IPS-15b (cell line): ENCODE results near the gene CFAP299.
"Not testable (repeated sequence)": the region's sequence is repeated elsewhere in the genome, so short reads cannot be mapped to it uniquely, and the experiment has no call there.

Experiments
- H3K27me3 ChIP-seq: one replicate; pipeline ENCODE4 v1.6.1; 2013; ENCODE audit warnings: low read length; ENCODE audit not compliant: control insufficient read depth, insufficient read depth
- H3K36me3 ChIP-seq: one replicate; pipeline ENCODE4 v1.6.1; 2013; ENCODE audit warnings: low read length; ENCODE audit not compliant: control insufficient read depth, insufficient read depth
- H3K4me1 ChIP-seq: one replicate; pipeline ENCODE4 v1.6.1; 2013; ENCODE audit warnings: mild to moderate bottlenecking, low read length; ENCODE audit not compliant: control insufficient read depth, insufficient read depth
- H3K4me3 ChIP-seq: one replicate; pipeline ENCODE4 v1.5.1; 2013; ENCODE audit warnings: low read depth, low read length
- H3K9ac ChIP-seq: one replicate; pipeline ENCODE4 v1.6.1; 2013; ENCODE audit warnings: low read depth, mild to moderate bottlenecking, low read length
- H3K9me3 ChIP-seq: one replicate; pipeline ENCODE4 v1.6.1; 2013; ENCODE audit warnings: mild to moderate bottlenecking, low read length; ENCODE audit not compliant: control insufficient read depth, insufficient read depth

Gene CFAP299

DNA sequence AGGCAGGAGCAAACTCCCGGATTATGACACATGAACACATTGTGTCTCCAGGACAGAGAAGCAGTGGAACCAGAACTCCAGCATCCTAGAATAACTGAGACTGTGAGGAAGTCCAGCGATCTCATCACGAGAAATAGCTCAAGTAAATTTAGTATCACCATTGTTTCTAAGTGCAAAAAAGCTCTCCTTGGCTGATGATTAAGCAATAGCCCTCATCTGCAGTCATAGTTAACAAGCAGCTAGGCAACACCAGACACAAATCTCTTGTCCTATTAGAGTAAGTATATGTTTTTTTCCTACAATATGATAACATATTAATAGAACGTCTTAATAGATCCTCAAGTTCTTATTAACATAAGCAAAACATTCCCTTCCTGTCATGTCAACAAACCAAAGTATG lies 2.4 kb upstream of the CFAP299 start:
- Histone ChIP-seq H3K36me3 (no peaks in the 10 kb centered on the region), H3K27me3 (peaks cover 30% of the 10 kb centered on the region), H3K4me1 (no peaks in the 10 kb centered on the region), H3K4me3 (no peak overlapping the region), H3K9me3 (no peaks in the 10 kb centered on the region), H3K9ac (no peak overlapping the region)

DNA sequence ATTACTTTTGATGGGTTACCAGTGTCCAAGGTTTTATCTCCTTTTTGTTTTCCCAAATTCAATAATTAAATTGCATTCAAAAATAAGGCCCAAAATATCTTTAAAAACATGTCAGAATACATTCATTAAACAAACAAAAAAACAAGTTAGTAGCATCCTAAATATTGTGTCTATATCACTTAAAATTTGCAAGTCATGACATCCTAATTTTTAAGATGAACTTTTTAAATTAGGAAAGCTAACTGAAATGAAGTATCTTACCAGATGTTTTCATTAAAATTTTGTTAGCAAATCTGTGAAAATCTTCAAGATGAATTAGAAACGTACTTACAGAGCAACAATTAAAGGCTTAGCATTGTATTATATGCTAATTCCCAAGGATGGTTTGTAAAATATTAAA lies 962 bp upstream of the CFAP299 start:
- no peaks in the 10 kb centered on the region for H3K36me3 ChIP-seq
- peaks cover 30% of the 10 kb centered on the region for H3K27me3 ChIP-seq
- no peak overlapping the region for H3K9ac ChIP-seq

DNA sequence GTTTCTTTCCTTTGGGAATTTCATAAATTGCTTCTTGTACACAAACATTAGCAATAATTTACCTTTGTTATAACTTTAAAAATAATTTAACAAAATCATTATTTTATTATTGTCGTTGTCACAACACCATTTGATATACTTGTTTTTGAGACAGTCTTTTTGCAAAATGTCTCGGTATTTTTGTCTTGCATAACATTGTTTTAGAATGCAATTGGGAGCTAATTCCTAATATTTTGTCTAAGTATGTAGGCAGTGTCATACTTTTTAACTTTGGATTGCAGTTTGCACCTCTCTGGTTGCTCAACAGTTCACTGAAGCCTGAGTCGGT lies 340 bp upstream of the CFAP299 start:
- no peaks in the 10 kb centered on the region for H3K4me1 ChIP-seq
- H3K9ac ChIP-seq = no peak overlapping the region
- peak overlapping the region; percentile 90 for H3K4me3 ChIP-seq
- peaks cover 30% of the 10 kb centered on the region for H3K27me3 ChIP-seq
- H3K36me3 ChIP-seq = no peaks in the 10 kb centered on the region
- no peaks in the 10 kb centered on the region for H3K9me3 ChIP-seq

More for the DNA sequence above, 962 bp upstream of the CFAP299 start:
- H3K9me3 ChIP-seq = no peaks in the 10 kb centered on the region
- H3K4me1 ChIP-seq = no peaks in the 10 kb centered on the region
- no peak overlapping the region for H3K4me3 ChIP-seq

DNA sequence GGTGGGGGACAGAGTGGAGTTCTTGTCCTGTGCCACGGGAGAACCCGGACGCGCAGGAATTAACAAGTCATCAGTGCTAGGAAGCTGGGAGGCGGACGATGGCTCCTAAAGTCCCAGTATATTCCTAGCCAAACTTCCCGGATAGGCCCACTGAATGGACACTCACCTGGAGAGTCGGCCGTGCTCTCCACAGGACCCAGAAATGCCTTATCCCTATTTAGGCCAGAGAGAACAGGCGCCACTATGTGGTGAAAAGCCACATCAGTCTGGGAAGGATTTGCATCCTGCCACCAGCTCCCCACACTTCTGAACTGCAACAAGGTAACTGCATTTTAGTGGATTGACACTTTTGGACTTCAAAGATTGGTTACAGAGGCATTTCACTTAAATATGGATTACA lies 1.1 kb downstream of the CFAP299 start:
- Histone ChIP-seq H3K4me3 (no peak overlapping the region), H3K9me3 (no peaks in the 10 kb centered on the region), H3K27me3 (peaks cover 27% of the 10 kb centered on the region), H3K36me3 (no peaks in the 10 kb centered on the region), H3K4me1 (no peaks in the 10 kb centered on the region), H3K9ac (no peak overlapping the region)

DNA sequence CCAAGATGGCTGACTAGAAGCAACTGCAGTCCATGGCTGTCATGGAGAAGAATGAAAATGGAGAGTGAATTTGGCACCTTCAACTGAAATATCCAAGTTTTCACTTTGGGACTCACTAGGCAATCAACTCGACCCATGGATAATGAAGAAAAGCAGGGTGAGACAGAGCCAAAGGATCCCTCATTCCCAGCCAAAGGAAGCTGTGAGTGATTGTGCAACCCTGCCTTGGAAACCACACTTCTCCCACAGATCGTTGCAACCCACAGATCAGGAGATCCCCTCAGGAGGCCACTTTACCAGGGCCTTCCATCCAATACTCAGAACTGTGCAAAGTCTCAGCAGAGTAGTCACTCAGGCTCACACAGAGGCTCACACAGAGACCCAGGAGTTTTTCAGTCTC lies 4.5 kb downstream of the CFAP299 start:
- Histone ChIP-seq H3K4me1 (no peaks in the 10 kb centered on the region), H3K36me3 (no peaks in the 10 kb centered on the region), H3K4me3 (no peak overlapping the region), H3K9me3 (no peaks in the 10 kb centered on the region), H3K9ac (no peak overlapping the region), H3K27me3 (peaks cover 10% of the 10 kb centered on the region)

DNA sequence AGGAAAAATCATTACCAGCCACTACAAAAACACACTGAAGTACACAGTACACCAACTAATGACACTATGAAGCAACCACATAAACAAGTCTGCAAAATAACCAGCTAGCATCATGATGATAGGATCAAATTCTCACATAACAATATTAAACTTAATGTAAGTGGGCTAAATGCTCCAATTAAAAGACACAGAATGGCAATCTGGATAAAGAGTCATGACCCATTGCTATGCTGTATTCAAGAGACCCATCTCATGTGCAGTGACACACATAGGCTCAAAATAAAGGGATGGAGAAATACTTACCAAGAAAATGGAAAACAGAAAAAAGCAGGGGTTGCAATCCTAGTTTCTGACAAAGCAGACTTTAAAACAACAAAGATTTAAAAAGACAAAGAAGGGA lies 7.2 kb downstream of the CFAP299 start:
- not testable (repeated sequence) for H3K27me3 ChIP-seq, H3K9ac ChIP-seq, H3K4me1 ChIP-seq, H3K4me3 ChIP-seq, H3K9me3 ChIP-seq, H3K36me3 ChIP-seq

DNA sequence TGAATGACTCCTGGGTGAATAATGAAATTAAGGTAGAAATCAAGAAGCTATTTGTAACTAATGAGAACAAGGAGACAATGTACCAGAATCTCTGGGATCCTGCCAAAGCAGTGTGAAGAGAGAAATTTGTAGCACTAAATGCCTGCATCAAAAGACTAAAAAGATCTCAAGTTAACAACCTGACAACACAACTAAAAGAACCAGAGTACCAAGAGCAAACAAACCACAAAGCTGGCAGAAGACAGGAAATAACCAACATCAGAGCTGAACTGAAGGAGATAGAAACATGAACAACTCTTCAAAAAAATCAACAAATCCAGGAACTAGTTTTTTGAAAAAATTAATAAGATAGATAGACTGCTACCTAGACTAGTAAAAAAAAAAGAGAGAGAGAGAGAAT lies 8.4 kb downstream of the CFAP299 start:
- no peak overlapping the region for H3K4me3 ChIP-seq
- H3K9ac ChIP-seq = no peak overlapping the region
- no peaks in the 10 kb centered on the region for H3K27me3 ChIP-seq
- no peaks in the 10 kb centered on the region for H3K9me3 ChIP-seq
- H3K4me1 ChIP-seq = no peaks in the 10 kb centered on the region
- H3K36me3 ChIP-seq = no peaks in the 10 kb centered on the region

DNA sequence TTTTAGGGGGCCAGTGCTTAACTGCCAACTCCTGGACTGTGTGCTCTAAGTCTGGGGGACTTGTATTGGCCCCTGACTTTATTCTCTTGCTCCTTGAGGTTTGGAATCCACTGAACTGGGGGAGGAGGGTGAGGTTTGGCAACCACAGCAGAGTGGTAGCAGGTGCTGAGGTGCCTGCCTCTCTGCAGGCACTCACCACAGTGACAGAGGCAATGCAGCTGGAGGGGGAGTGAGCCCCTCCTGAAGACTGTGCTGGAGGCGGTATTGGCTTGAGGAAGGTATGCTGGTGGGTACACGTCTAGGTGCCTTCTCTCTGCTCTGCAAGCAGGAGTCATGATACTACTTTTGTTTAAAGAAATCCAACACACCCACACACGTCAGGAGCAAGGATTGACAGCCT lies 24.6 kb downstream of the CFAP299 start:
- Histone ChIP-seq H3K4me1 (no peaks in the 10 kb centered on the region), H3K9ac (no peak overlapping the region), H3K4me3 (no peak overlapping the region), H3K27me3 (no peaks in the 10 kb centered on the region), H3K9me3 (no peaks in the 10 kb centered on the region), H3K36me3 (no peaks in the 10 kb centered on the region)

DNA sequence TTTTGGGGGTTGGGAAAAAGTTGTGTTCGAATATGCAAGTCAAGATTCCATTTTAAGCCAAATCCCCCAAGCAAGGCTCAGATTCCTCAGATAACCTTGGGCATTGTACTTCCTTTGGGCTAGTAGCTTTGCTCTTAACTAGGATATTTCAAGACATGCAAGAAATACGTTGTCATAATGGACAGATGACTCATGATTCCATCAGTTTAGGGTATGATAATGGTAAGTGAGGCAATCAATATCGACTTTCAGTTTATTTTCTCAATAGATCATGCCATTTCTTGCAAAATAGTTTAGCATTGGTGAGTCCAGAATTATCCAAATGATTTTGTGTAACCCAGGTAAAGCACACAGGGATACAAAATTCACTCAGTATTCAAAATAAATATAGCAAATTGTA lies 25.4 kb downstream of the CFAP299 start:
- H3K4me3 ChIP-seq = no peak overlapping the region
- no peak overlapping the region for H3K9ac ChIP-seq
- no peaks in the 10 kb centered on the region for H3K4me1 ChIP-seq
- no peaks in the 10 kb centered on the region for H3K9me3 ChIP-seq
- H3K36me3 ChIP-seq = no peaks in the 10 kb centered on the region
- no peaks in the 10 kb centered on the region for H3K27me3 ChIP-seq

DNA sequence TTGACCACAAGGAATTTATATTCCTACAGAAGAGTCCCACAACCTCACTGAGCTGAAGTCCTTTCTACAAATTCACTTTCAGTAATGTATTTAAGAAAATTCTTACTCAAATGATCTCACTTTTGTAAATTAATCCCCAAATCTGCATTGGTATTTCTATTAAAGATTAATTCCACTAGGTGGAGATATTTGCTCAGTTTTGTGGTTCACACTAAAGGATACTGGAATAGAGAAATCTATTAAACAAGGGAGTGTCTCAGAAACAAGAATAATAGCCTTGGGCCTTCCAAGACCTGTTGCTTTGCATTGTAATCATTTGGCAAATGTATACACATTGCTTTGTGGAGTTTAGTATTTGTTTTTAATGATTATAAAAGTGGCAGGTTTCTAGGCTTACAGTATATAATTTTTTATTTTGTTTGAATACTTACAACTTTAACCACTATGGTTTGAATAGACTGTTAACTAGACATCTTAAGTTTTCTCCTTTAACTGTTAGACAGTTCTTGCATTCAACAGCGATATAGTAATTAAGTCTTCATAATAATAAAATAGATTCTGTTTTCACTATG lies 25.9 kb downstream of the CFAP299 start:
- Histone ChIP-seq H3K27me3 (no peaks in the 10 kb centered on the region), H3K4me1 (no peaks in the 10 kb centered on the region), H3K36me3 (no peaks in the 10 kb centered on the region)

DNA sequence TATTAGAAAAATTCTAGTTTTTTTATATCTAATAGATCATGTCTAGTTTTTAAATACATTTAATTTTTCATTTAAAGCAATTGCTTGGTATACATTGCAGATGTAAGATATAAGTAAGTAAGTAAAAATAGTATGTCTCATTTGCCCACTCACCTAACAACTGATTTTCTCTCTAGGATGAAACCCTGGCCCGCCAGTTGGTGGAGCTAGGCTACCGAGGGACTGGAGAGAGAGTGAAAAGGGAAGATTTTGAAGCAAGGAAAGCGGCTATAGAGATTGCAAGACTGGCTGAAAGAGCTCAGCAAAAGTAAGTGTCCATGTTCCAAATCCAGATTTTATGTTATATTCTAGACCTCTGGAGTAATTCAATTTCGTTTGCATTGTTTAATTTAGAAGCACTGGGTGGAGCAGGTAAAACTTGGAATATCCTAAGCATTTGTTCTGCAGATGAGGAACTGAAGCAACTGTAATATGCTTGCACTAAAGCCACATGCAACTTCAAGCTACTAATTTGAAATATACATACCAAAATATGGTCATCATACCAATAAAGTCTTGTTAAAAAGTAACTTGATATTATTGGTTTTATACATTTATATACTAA lies 27.1 kb downstream of the CFAP299 start:
- H3K27me3 ChIP-seq = no peaks in the 10 kb centered on the region
- no peak overlapping the region for H3K9ac ChIP-seq
- H3K4me1 ChIP-seq = no peaks in the 10 kb centered on the region
- no peaks in the 10 kb centered on the region for H3K36me3 ChIP-seq
- H3K4me3 ChIP-seq = no peak overlapping the region
- no peaks in the 10 kb centered on the region for H3K9me3 ChIP-seq

More for the DNA sequence above, 25.9 kb downstream of the CFAP299 start:
- Histone ChIP-seq H3K9me3 (no peaks in the 10 kb centered on the region), H3K9ac (no peak overlapping the region), H3K4me3 (no peak overlapping the region)

DNA sequence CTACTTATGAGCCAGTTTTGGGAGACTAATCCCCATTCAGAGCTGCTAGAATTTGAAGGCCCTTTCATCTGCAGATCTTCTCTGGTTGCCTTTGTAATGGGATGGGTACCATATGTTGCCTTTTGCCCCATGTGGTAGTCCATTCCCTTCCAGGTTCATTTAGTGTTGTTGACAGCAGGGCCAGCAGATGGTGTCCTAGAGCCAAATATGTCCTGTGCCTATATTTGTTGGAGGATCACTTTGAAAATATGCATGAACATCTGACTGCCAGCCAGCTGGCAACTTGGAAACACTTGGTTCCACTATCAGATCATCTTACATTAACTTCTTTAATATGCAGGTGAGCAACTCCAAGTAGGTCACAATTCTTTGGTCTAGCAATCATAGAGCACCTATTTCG lies 30.4 kb downstream of the CFAP299 start:
- no peak overlapping the region for H3K4me3 ChIP-seq
- H3K36me3 ChIP-seq = peaks cover 3% of the 10 kb centered on the region
- peaks cover 6% of the 10 kb centered on the region for H3K9me3 ChIP-seq

More for the DNA sequence above, 30.4 kb downstream of the CFAP299 start:
- no peaks in the 10 kb centered on the region for H3K27me3 ChIP-seq
- H3K9ac ChIP-seq = no peak overlapping the region
- H3K4me1 ChIP-seq = no peaks in the 10 kb centered on the region
